K562 (cell line): ENCODE measurements around the gene TTLL3. TPM values are rescaled to one million over a fixed set of nuclear protein-coding genes. Genes with fewer than 3 reads are reported as not detected.

ENCODE experiments used
- POLR2AphosphoS5 ChIP-seq: IDR thresholded peaks from 2 replicates; pipeline ENCODE4 v1.6.1; 2011; ENCODE audit warnings: mild to moderate bottlenecking, low read depth, low read length, moderate library complexity; ENCODE audit not compliant: control insufficient read depth, insufficient read depth
- SRSF9 ChIP-seq: fragments of 200-400 bp; formaldehyde crosslinking; IDR thresholded peaks from 2 replicates; pipeline ENCODE4 v1.6.1; 2017; ENCODE audit warnings: low read depth, low read length, borderline replicate concordance
- TRIM25 ChIP-seq: fragments of 450-650 bp; IDR thresholded peaks from 2 replicates; pipeline ENCODE4 v1.7.0; 2016; ENCODE audit warnings: borderline replicate concordance
- ZBTB40 ChIP-seq, 2 experiments: fragments of 450-650 bp in 1 of 2; sonication (generic) in 1 of 2; formaldehyde crosslinking in 1 of 2; IDR thresholded peaks; 2 replicates each; pipeline versions ENCODE4 v1.7.1 to v1.9.0; 2016 to 2022; ENCODE audit warnings: inconsistent platforms in 1 of 2, mild to moderate bottlenecking in 1 of 2, missing genetic modification reagents in 1 of 2
- ZKSCAN1 ChIP-seq: fragments of 150-350 bp; IDR thresholded peaks from 2 replicates; pipeline ENCODE4 v1.6.1; 2016; ENCODE audit warnings: low read depth, low read length
- ZNF318 ChIP-seq, 2 experiments: fragments of 450-650 bp; IDR thresholded peaks; 2 replicates each; pipeline ENCODE4 v1.6.1; 2016; ENCODE audit warnings: mild to moderate bottlenecking in 2 of 2, borderline replicate concordance in 1 of 2, low read depth in 1 of 2, moderate library complexity in 1 of 2
- polyA plus RNA-seq, 8 experiments: library from polyadenylated mRNA; depleted of rRNA in 4 of 8; stranded (reverse) in 5 of 8; unstranded in 3 of 8; fragments of >200 nt; fragmentation: Nextera tagmentation in 2 of 8; fragmentation: Illumina TruSeq in 1 of 8; extraction: Ambion mirVana in 2 of 8; extraction: Trizol in 1 of 8; gene quantifications; 2 replicates each; pipeline versions ENCODE4 v1.2.1 to v1.2.3, GENCODE V29; 2011 to 2014; ENCODE audit warnings: inconsistent platforms in 1 of 8, missing spikeins in 1 of 8
- total RNA-seq, 7 experiments: library from RNA; depleted of rRNA in 6 of 7; stranded (reverse); fragments of >200 nt in 6 of 7; fragmentation: Illumina TruSeq in 2 of 7; extraction: Trizol in 2 of 7; gene quantifications; 2 replicates each; pipeline versions ENCODE4 v1.2.1 to v1.2.3, GENCODE V29; 2011 to 2021; ENCODE audit warnings: low replicate concordance in 1 of 7

Gene TTLL3
- total and polyA plus RNA-seq, 9 of the 15 experiments (the other 6 are each of a cell fraction or from before 2014, with no cell fraction given): 8.9 to 106 (median 33.2) TPM

GRCh38 chr3:9862391-9863057 is 52.5 kb downstream of the TTLL3 start (continued):
- TF ChIP-seq ZNF318 (IDR thresholded peaks at IDR 0.05; ENCODE audit: borderline replicate concordance in 1 of 2, low read depth in 1 of 2) (no peak), SRSF9 (no peak), ZKSCAN1 (peak; percentile 67; the same call in 1 of the 2 replicates), POLR2AphosphoS5 (peak; percentile 65; the same call in 1 of the 2 replicates), ZBTB40 (IDR thresholded peaks at IDR 0.05) (0 out of 2 replicates have a peak, but pooled peaks have one; percentile 20), ZBTB40 (CRISPR knock-in tag; IDR thresholded peaks at IDR 0.05) (no peak), TRIM25 (no peak)
